ENCODE data around the gene MT1HL1. TPM values are rescaled to one million over a fixed set of nuclear protein-coding genes. Genes with fewer than 3 reads are reported as not detected.

The MT1HL1 gene
- total RNA-seq, 1 experiment from 2014 or later, result not detected

- H3K4me2 ChIP-seq (ENCODE audit: low read length), result no peak overlapping the region
Observed at GRCh38 chr1:237009611-237010010, 5.4 kb upstream of the MT1HL1 start.

More at GRCh38 chr1:237009611-237010010, 5.4 kb upstream of the MT1HL1 start:
- no TSS peak for BruUV-seq (replicated peaks)
- H3K4me3 ChIP-seq (replicated peaks in 1 of 2; ENCODE audit: low read depth in 1 of 2, low read length in 2 of 2), result no peak overlapping the region
- peaks cover 15% of the 10 kb centered on the region; the same call in 1 of the 2 replicates for H3K27me3 ChIP-seq (ENCODE audit: insufficient read depth, low read length)
- H3K9ac ChIP-seq (ENCODE audit: low read length), result no peak overlapping the region
- H3K36me3 ChIP-seq (ENCODE audit: control insufficient read depth in 1 of 2, insufficient read depth in 2 of 2, low read length in 2 of 2), result no peaks in the 10 kb centered on the region
- H3K79me2 ChIP-seq (ENCODE audit: insufficient read depth, low read length), result no peaks in the 10 kb centered on the region
- no peak for DNase-seq (ENCODE audit: low read depth, low spot score)
- no peak overlapping the region for H2AFZ ChIP-seq (ENCODE audit: low read depth, low read length, poor library complexity, severe bottlenecking)
- H3K9me3 ChIP-seq (ENCODE audit: control insufficient read depth in 1 of 2, insufficient read depth in 1 of 2, low read depth in 1 of 2, low read length in 2 of 2), result no peaks in the 10 kb centered on the region
- ATAC-seq, result no peak
- no peaks in the 10 kb centered on the region for H4K20me1 ChIP-seq (ENCODE audit: insufficient read depth)
- no peaks in the 10 kb centered on the region for H3K9me2 ChIP-seq (ENCODE audit: insufficient read depth)
- H3K4me1 ChIP-seq (ENCODE audit: control insufficient read depth in 1 of 2, insufficient read depth in 2 of 2, low read length in 2 of 2), result no peaks in the 10 kb centered on the region
- ChIA-PET RAD21 (ENCODE audit: low non-redundant PET in 1 of 2, low total read pairs in 2 of 2, uncharacterized antibody in 2 of 2, unreplicated experiment in 2 of 2) (no interaction called here), POLR2A (no interaction called here), CTCF (no interaction called here)
- TF ChIP-seq ZBTB33 (IDR thresholded peaks at IDR 0.05; ENCODE audit: extremely low read depth, insufficient replicate concordance, low read length), result no peak
- no peak for TF ChIP-seq EZH2 (IDR thresholded peaks at IDR 0.05)
- TF ChIP-seq CBX3 (IDR thresholded peaks at IDR 0.05; ENCODE audit: low read depth), result no peak
- TF ChIP-seq, protein P1, sequence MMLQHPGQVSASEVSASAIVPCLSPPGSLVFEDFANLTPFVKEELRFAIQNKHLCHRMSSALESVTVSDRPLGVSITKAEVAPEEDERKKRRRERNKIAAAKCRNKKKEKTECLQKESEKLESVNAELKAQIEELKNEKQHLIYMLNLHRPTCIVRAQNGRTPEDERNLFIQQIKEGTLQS (IDR thresholded peaks at IDR 0.05), result no peak
- no peak for TF ChIP-seq FOSL1 (IDR thresholded peaks at IDR 0.05; ENCODE audit: low read depth)
- TF ChIP-seq RAD21 (IDR thresholded peaks at IDR 0.05; ENCODE audit: low read depth), result no peak
- no peak for TF ChIP-seq JUND (IDR thresholded peaks at IDR 0.05)
- no peak for TF ChIP-seq SRF (IDR thresholded peaks at IDR 0.05; ENCODE audit: low read depth)
- TF ChIP-seq EGR1 (IDR thresholded peaks at IDR 0.05; ENCODE audit: low read depth), result no peak
- TF ChIP-seq ELF1 (IDR thresholded peaks at IDR 0.05; ENCODE audit: borderline replicate concordance, low read depth), result no peak
- no peak for TF ChIP-seq REST (IDR thresholded peaks at IDR 0.05; ENCODE audit: low read depth)
- no peak for TF ChIP-seq CTCF (IDR thresholded peaks at IDR 0.05 in 2 of 3, conservative IDR thresholded peaks at IDR 0.05 in 1 of 3; ENCODE audit: borderline replicate concordance in 1 of 3, insufficient read depth in 1 of 3, low read depth in 2 of 3, low read length in 2 of 3)
- TF ChIP-seq POLR2A (IDR thresholded peaks at IDR 0.05; ENCODE audit: borderline replicate concordance, extremely low read depth, insufficient read depth, insufficient read length), result no peak
- no peak for TF ChIP-seq ZFX (IDR thresholded peaks at IDR 0.05)
- no peak for TF ChIP-seq SIN3A (IDR thresholded peaks at IDR 0.05; ENCODE audit: low read depth)
- H3K27ac ChIP-seq (ENCODE audit: low read depth, low read length), result no peak overlapping the region
- intact Hi-C loops (cut with micrococcal nuclease), result no loop called here
